Neural cell (in vitro differentiated cells): ENCODE measurements around the gene TBC1D14. TPM values are rescaled to one million over a fixed set of nuclear protein-coding genes. Genes with fewer than 3 reads are reported as not detected.

ENCODE experiments used
- H2AFZ ChIP-seq: fragments of 200-600, 300-800 bp; sonication (generic), shearing (Covaris generic); 2 replicates; pipeline ENCODE4 v1.6.0; 2014; ENCODE audit warnings: low read depth, mild to moderate bottlenecking, antibody characterized with exemption, low read length, moderate library complexity
- H3F3A ChIP-seq: fragments of 200-600 bp; shearing (Covaris generic); 2 replicates; pipeline ENCODE4 v1.6.1; 2016; ENCODE audit warnings: mild to moderate bottlenecking, moderate library complexity, mixed read lengths, antibody characterized with exemption, low read length; ENCODE audit not compliant: insufficient read depth, poor library complexity, severe bottlenecking
- H3K27ac ChIP-seq: fragments of 200-600, 300-800 bp; sonication (generic), shearing (Covaris generic); 2 replicates; pipeline ENCODE4 v1.5.1; 2014; ENCODE audit warnings: mild to moderate bottlenecking, low read length, moderate library complexity
- H3K27me3 ChIP-seq: fragments of 300-800, 200-600 bp; sonication (generic), shearing (Covaris generic); 2 replicates; pipeline ENCODE4 v1.6.0; 2014; ENCODE audit warnings: mild to moderate bottlenecking, low read depth, low read length, moderate library complexity; ENCODE audit not compliant: insufficient read depth
- H3K36me3 ChIP-seq: fragments of 300-800, 200-600 bp; sonication (generic), shearing (Covaris generic); 2 replicates; pipeline ENCODE4 v1.5.1; 2014; ENCODE audit warnings: mild to moderate bottlenecking, antibody characterized with exemption, low read length, moderate library complexity; ENCODE audit not compliant: insufficient read depth
- H3K4me2 ChIP-seq: fragments of 300-800, 200-600 bp; sonication (generic), shearing (Covaris generic); 2 replicates; pipeline ENCODE4 v1.6.0; 2014; ENCODE audit warnings: mild to moderate bottlenecking, low read length
- H3K4me3 ChIP-seq: fragments of 300-800, 200-600 bp; sonication (generic), shearing (Covaris generic); 2 replicates; pipeline ENCODE4 v1.5.1; 2014; ENCODE audit warnings: mild to moderate bottlenecking, low read length, moderate library complexity
- H3K79me2 ChIP-seq: fragments of 200-600 bp; shearing (Covaris generic); replicated peaks from 2 replicates; pipeline ENCODE4 v1.6.0; 2014; ENCODE audit warnings: mild to moderate bottlenecking, low read length, moderate library complexity; ENCODE audit not compliant: insufficient read depth
- H3K9ac ChIP-seq: fragments of 300-800, 200-600 bp; sonication (generic), shearing (Covaris generic); 2 replicates; pipeline ENCODE4 v1.6.1; 2016; ENCODE audit warnings: mild to moderate bottlenecking, low read length, mixed read lengths
- H3K9me2 ChIP-seq: fragments of 200-600 bp; shearing (Covaris generic); 2 replicates; pipeline ENCODE4 v1.6.1; 2016; ENCODE audit warnings: mild to moderate bottlenecking, low read length, mixed read lengths; ENCODE audit not compliant: insufficient read depth
- H3K9me3 ChIP-seq: fragments of 200-600, 300-800 bp; sonication (generic), shearing (Covaris generic); 2 replicates; pipeline ENCODE4 v1.6.1; 2016; ENCODE audit warnings: mild to moderate bottlenecking, mixed run types, low read length, moderate library complexity, mixed read lengths
- H4K20me1 ChIP-seq: fragments of 200-600 bp; shearing (Covaris generic); 2 replicates; pipeline ENCODE4 v1.6.1; 2016; ENCODE audit warnings: mild to moderate bottlenecking, mixed run types; ENCODE audit not compliant: insufficient read depth
- CTCF ChIP-seq: fragments of 450-650 bp; IDR thresholded peaks from 2 replicates; pipeline ENCODE4 v1.5.1; 2014; ENCODE audit warnings: antibody characterized with exemption, mild to moderate bottlenecking, moderate library complexity; ENCODE audit not compliant: poor library complexity, severe bottlenecking
- EP300 ChIP-seq: fragments of 450-650 bp; conservative IDR thresholded peaks from 2 replicates; pipeline ENCODE4 v1.6.1; 2014; ENCODE audit warnings: antibody characterized with exemption, mild to moderate bottlenecking, moderate library complexity; ENCODE audit not compliant: poor library complexity, severe bottlenecking
- EZH2 ChIP-seq: fragments of 200-600, 300-800 bp; shearing (Covaris generic), sonication (generic); IDR thresholded peaks from 2 replicates; pipeline ENCODE4 v1.6.1; 2014; ENCODE audit warnings: antibody characterized with exemption, low read length, borderline replicate concordance, mild to moderate bottlenecking; ENCODE audit not compliant: insufficient read depth, poor library complexity, severe bottlenecking
- MXI1 ChIP-seq: fragments of 450-650 bp; conservative IDR thresholded peaks from 2 replicates; pipeline ENCODE4 v1.6.1; 2014; ENCODE audit warnings: antibody characterized with exemption, mild to moderate bottlenecking; ENCODE audit not compliant: poor library complexity, severe bottlenecking
- POLR2AphosphoS5 ChIP-seq: IDR thresholded peaks from 2 replicates; pipeline ENCODE4 v1.6.1; 2012
- RAD21 ChIP-seq: fragments of 450-650 bp; conservative IDR thresholded peaks from 2 replicates; pipeline ENCODE4 v1.6.1; 2014; ENCODE audit warnings: antibody characterized with exemption, mild to moderate bottlenecking, moderate library complexity
- REST ChIP-seq: IDR thresholded peaks from 2 replicates; pipeline ENCODE4 v1.6.1; 2012; ENCODE audit warnings: borderline replicate concordance
- SMC3 ChIP-seq: fragments of 450-650 bp; conservative IDR thresholded peaks from 2 replicates; pipeline ENCODE4 v1.6.1; 2014; ENCODE audit warnings: antibody characterized with exemption, mild to moderate bottlenecking, moderate library complexity; ENCODE audit not compliant: poor library complexity
- TAF1 ChIP-seq: IDR thresholded peaks from 2 replicates; pipeline ENCODE4 v1.6.1; 2012; ENCODE audit warnings: low read depth
- polyA plus RNA-seq: library from polyadenylated mRNA; depleted of rRNA; stranded (reverse); fragments of >200 nt; gene quantifications from 2 replicates; pipeline ENCODE4 v1.2.3, GENCODE V29; 2014

Gene TBC1D14
- polyA plus RNA-seq, 1 donor from 2014 or later = 125 TPM

GRCh38 chr4:7016086-7016485, 106.5 kb downstream of the TBC1D14 start:
- no peaks in the 10 kb centered on the region for H3K79me2 ChIP-seq
- no peaks in the 10 kb centered on the region for H3K9me3 ChIP-seq
- no peak overlapping the region for H3K4me2 ChIP-seq
- H3K36me3 ChIP-seq = no peaks in the 10 kb centered on the region
- H3K9me2 ChIP-seq = no peaks in the 10 kb centered on the region
- H3F3A ChIP-seq = no peaks in the 10 kb centered on the region
- TF ChIP-seq SMC3 (no peak), TAF1 (no peak), REST (no peak), MXI1 (no peak), RAD21 (no peak), POLR2AphosphoS5 (no peak), CTCF (no peak)
- H3K9ac ChIP-seq = no peak overlapping the region
- H3K4me3 ChIP-seq = no peak overlapping the region
- no peak overlapping the region for H2AFZ ChIP-seq
- H3K27ac ChIP-seq = no peak overlapping the region
- H4K20me1 ChIP-seq = no peaks in the 10 kb centered on the region
- H3K27me3 ChIP-seq = no peaks in the 10 kb centered on the region

- Histone ChIP-seq H3K79me2 (no peaks in the 10 kb centered on the region), H3K36me3 (no peaks in the 10 kb centered on the region), H3K4me3 (no peak overlapping the region), H4K20me1 (no peaks in the 10 kb centered on the region), H3K9me2 (no peaks in the 10 kb centered on the region), H3K9ac (no peak overlapping the region), H3F3A (no peaks in the 10 kb centered on the region), H3K27me3 (no peaks in the 10 kb centered on the region), H2AFZ (no peak overlapping the region), H3K4me2 (no peak overlapping the region), H3K9me3 (no peaks in the 10 kb centered on the region), H3K27ac (no peak overlapping the region)
- no peak for TF ChIP-seq POLR2AphosphoS5
- TF ChIP-seq CTCF = no peak
- TF ChIP-seq MXI1 = no peak
- TF ChIP-seq RAD21 = no peak
- no peak for TF ChIP-seq REST
- TF ChIP-seq EZH2 = no peak
- no peak for TF ChIP-seq TAF1
- no peak for TF ChIP-seq EP300
- TF ChIP-seq SMC3 = no peak
These were observed 106.9 kb downstream of the TBC1D14 start for GRCh38 chr4:7016512-7016911.
